ENCODE results near the gene HDGFL1. TPM values are rescaled to one million over a fixed set of nuclear protein-coding genes. Genes with fewer than 3 reads are reported as not detected.

The HDGFL1 gene
- total RNA-seq: not detected

GRCh38 chr6:22569281-22570184 lies at the start of gene HDGFL1:
Gene HDGFL1, plus strand, starts transcription at chr6:22569566. Its CDS starts 10 bp downstream, at chr6:22569576.

Data from metanephros (tissue), 1 donor.